ENCODE results near the gene SIPA1L3. TPM values are rescaled to one million over a fixed set of nuclear protein-coding genes. Genes with fewer than 3 reads are reported as not detected.

The SIPA1L3 gene
- total and polyA plus RNA-seq, 8 donors, result 19.7 to 44.8 (median 25.8) TPM

GRCh38 chr19:37983153-37983552 is 76.1 kb downstream of the SIPA1L3 start:
- no peak for DNase-seq
- H3K4me1 ChIP-seq, result peaks cover 6 to 17% (median 8%) of the 10 kb centered on the region in 3 donors
- intact Hi-C loops (cut with DNase I), result no loop called here

DNA sequence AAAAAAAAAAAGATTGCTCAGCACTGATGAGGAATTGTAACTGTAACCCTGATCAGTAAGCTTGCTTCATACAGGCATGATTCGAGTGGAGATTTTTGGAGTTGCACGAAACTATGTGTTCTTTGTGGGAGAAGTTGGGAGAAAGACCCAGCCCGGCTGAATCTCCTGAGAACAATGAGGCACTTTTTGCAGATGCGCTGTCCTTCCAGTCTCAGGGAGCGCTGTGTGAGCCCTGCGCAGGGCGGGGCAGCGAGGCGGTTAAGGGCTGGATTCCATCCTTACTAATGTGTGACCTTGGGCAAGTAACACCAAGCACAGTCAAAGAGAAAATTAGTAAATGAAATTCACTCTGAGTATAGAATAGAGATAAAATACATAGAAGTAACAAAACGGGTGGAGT is 76.9 kb downstream of the SIPA1L3 start:
- no peaks in the 10 kb centered on the region for H3K9me3 ChIP-seq
- TF ChIP-seq, protein P1, sequence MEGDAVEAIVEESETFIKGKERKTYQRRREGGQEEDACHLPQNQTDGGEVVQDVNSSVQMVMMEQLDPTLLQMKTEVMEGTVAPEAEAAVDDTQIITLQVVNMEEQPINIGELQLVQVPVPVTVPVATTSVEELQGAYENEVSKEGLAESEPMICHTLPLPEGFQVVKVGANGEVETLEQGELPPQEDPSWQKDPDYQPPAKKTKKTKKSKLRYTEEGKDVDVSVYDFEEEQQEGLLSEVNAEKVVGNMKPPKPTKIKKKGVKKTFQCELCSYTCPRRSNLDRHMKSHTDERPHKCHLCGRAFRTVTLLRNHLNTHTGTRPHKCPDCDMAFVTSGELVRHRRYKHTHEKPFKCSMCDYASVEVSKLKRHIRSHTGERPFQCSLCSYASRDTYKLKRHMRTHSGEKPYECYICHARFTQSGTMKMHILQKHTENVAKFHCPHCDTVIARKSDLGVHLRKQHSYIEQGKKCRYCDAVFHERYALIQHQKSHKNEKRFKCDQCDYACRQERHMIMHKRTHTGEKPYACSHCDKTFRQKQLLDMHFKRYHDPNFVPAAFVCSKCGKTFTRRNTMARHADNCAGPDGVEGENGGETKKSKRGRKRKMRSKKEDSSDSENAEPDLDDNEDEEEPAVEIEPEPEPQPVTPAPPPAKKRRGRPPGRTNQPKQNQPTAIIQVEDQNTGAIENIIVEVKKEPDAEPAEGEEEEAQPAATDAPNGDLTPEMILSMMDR (IDR thresholded peaks at IDR 0.05), result no peak
- H3K4me3 ChIP-seq, result no peak overlapping the region
- no peak overlapping the region for H3K27ac ChIP-seq
- peak in 1 of 6 donors; percentile 24 for DNase-seq
- H3K4me1 ChIP-seq, result peaks cover 6 to 17% (median 8%) of the 10 kb centered on the region in 3 donors
- no peak for FAIRE-seq
- WGBS, 2 donors, result 90 to 92% methylated on average over 10 of the region's 10 CpGs
- H3K36me3 ChIP-seq, result no peaks in the 10 kb centered on the region
- no peak for ATAC-seq
- intact Hi-C loops (cut with DNase I), result no loop called here
- H3K27me3 ChIP-seq, result no peaks in the 10 kb centered on the region

More at GRCh38 chr19:37983153-37983552, 76.1 kb downstream of the SIPA1L3 start:
- FAIRE-seq, result no peak
- Histone ChIP-seq H3K4me3 (no peak overlapping the region), H3K27ac (no peak overlapping the region), H3K9me3 (no peaks in the 10 kb centered on the region), H3K36me3 (no peaks in the 10 kb centered on the region), H3K27me3 (no peaks in the 10 kb centered on the region)
- TF ChIP-seq, protein P1 (IDR thresholded peaks at IDR 0.05), result no peak
- 86 to 90% methylated on average over 10 of the region's 10 CpGs for WGBS, 2 donors
- no peak for ATAC-seq

DNA sequence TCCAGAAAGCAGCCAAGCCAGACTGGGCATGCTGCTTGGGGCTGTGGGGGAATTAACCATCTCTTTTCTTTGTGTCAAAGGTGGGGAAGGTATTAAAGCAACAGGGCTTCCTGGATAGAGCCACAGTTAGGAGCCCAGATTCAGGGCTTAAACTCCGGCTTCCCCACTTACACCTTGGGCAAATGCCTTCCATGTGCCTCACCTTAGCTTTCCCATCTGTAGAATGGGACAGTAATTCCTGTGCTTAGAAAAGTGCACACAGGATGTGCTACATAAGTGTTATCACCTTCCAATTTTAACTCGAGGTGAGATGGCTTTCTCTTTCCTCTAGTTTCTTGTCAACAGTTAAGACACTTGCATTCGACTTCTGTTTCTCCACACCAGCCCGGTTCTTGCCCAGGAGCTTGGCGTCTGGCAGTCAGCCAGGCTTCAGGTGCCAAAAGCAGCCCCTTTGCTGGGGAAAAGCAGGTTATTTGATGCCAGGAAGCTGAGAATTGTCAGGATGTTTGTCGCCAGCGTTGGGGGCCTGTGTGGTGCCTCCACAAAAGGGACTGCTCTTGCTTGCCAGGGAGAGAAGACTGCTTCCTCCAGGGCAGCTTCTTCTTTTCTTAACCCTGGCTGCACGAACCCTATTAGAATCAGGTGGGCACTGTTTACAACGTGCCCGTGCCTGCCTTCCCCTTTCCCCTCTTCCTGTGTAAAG is 79.2 kb downstream of the SIPA1L3 start:
- Histone ChIP-seq H3K36me3 (no peaks in the 10 kb centered on the region), H3K9me3 (no peaks in the 10 kb centered on the region), H3K27me3 (no peaks in the 10 kb centered on the region), H3K27ac (no peak overlapping the region), H3K4me1 (peaks cover 7 to 11% (median 8%) of the 10 kb centered on the region in 3 donors), H3K4me3 (no peak overlapping the region)
- ATAC-seq (no peak), DNase-seq (no peak), FAIRE-seq (no peak)
- WGBS, 2 donors, result 57 to 59% methylated on average over 10 of the region's 10 CpGs
- TF ChIP-seq, protein P1 (IDR thresholded peaks at IDR 0.05), result no peak
- intact Hi-C loops (cut with DNase I), result no loop called here

DNA sequence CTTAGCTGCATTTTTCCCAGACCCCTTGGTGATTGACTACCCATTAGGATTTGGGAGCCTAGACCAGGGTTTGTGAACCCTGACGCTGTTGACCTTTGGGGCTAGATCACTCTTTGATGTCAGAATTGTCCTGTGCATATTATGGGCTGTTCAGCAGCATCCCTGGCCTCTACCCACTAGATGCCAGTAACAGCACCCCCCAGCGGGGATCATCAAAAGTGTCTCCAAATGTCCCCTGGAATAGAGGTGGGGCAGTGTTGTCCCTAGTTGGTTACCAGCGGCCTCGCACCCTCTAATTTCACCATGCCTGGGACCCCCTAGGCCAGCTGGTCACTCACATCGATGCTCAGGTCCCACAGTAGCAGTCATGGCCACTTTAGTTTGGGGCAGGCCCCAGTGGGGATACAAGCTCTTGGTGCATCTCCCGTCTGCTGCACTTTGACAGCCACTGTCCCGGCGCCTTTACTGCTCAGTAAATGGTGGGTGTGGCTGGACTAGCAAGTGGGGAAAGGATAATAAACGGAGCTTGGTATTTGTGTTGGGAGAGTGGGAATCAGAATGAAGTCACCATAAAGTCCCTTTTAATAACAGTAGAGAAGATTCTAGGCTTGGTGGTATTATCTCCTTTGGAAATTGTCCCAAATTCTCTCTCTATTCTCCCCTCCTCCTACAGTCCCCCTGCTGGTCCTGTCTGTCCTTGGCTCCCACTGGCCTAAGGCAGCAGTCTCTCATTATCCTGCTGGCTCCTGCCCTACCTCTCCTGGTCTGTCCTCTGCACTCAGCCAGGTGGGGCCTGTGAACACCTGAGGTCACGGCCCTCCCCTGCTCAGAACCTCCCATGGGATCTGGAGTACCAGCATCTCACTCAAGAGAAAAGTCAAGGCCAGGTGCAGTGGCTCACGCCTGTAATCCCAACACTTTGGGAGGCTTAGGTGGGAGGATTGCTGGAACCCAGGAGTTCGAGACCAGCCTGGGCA is 80.6 kb downstream of the SIPA1L3 start:
- H3K27ac ChIP-seq, result no peak overlapping the region
- H3K4me1 ChIP-seq, result peaks cover 0 to 5% (median 0%) of the 10 kb centered on the region in 3 donors
- H3K4me3 ChIP-seq, result no peak overlapping the region
- ATAC-seq, result no peak
- TF ChIP-seq, protein P1 (IDR thresholded peaks at IDR 0.05), result no peak
- intact Hi-C loops (cut with DNase I), result no loop called here
- DNase-seq, result no peak
- H3K27me3 ChIP-seq, result no peaks in the 10 kb centered on the region
- no peaks in the 10 kb centered on the region for H3K9me3 ChIP-seq
- WGBS, 2 donors, result 80 to 84% methylated on average over 12 of the region's 12 CpGs
- FAIRE-seq, result no peak
- no peaks in the 10 kb centered on the region for H3K36me3 ChIP-seq

Data from pancreas (tissue), 10 donors.